Stimulated activated CD8-positive, alpha-beta memory T cell treated with anti-CD3 and anti-CD28 coated beads, Interleukin-12 subunit alpha, Interleukin-12 subunit beta, amount 100 ng/mL, for 24 hours (primary cell): ENCODE measurements around the gene HSD17B1.
"Not testable (repeated sequence)": the region's sequence is repeated elsewhere in the genome, so short reads cannot be mapped to it uniquely, and the experiment has no call there.

ENCODE experiments used
- DNase-seq: peaks from one replicate; pipeline ENCODE4 v3.0.0-alpha.2; 2020; ENCODE audit errors: extremely low read depth

HSD17B1 gene

GRCh38 chr17:42525221-42525620 lies 27.5 kb upstream of the HSD17B1 start:
- no peak for DNase-seq

GRCh38 chr17:42526031-42526444 lies 26.7 kb upstream of the HSD17B1 start:
- no peak for DNase-seq

- DNase-seq, result no peak
Observed at GRCh38 chr17:42527932-42528331, 24.8 kb upstream of the HSD17B1 start.

GRCh38 chr17:42529061-42529460 lies 23.7 kb upstream of the HSD17B1 start:
- DNase-seq, result no peak

- no peak for DNase-seq
Observed at GRCh38 chr17:42530952-42531454, 21.7 kb upstream of the HSD17B1 start.

GRCh38 chr17:42531455-42532354 lies 21.0 kb upstream of the HSD17B1 start:
- DNase-seq, result no peak

GRCh38 chr17:42535155-42536047 lies 17.3 kb upstream of the HSD17B1 start:
- DNase-seq, result no peak

- peak; percentile 67 for DNase-seq
Observed at GRCh38 chr17:42536048-42536371, 16.7 kb upstream of the HSD17B1 start, which contains the start of gene NAGLU. TSS of gene NAGLU (plus strand) at chr17:42536241. CDS start at chr17:42536273, 32 bp downstream.

- DNase-seq, result peak; percentile 46
Observed at GRCh38 chr17:42536372-42537155, 16.2 kb upstream of the HSD17B1 start.

- no peak for DNase-seq
Observed at GRCh38 chr17:42537156-42537805, 15.4 kb upstream of the HSD17B1 start.

GRCh38 chr17:42537826-42538451 lies 14.8 kb upstream of the HSD17B1 start:
- DNase-seq, result no peak

- DNase-seq, result no peak
Observed at GRCh38 chr17:42538482-42538881, 14.2 kb upstream of the HSD17B1 start.

GRCh38 chr17:42540558-42540957 lies 12.2 kb upstream of the HSD17B1 start:
- not testable (repeated sequence) for DNase-seq

- no peak for DNase-seq
Observed at GRCh38 chr17:42541041-42541833, 11.5 kb upstream of the HSD17B1 start.

GRCh38 chr17:42543190-42544079 lies 9.3 kb upstream of the HSD17B1 start:
- DNase-seq, result no peak

- no peak for DNase-seq
Observed at GRCh38 chr17:42544874-42545283, 7.8 kb upstream of the HSD17B1 start.

- not testable (repeated sequence) for DNase-seq
Observed at GRCh38 chr17:42545755-42546505, 6.8 kb upstream of the HSD17B1 start.

GRCh38 chr17:42547001-42547461 lies 5.7 kb upstream of the HSD17B1 start:
- DNase-seq, result no peak
